Skeletal muscle satellite cell (primary cell): ENCODE results near the gene AR.

Experiments
- H3K27me3 ChIP-seq: 2 replicates; pipeline ENCODE4 v1.7.0; 2013; ENCODE audit warnings: low read length; ENCODE audit not compliant: control insufficient read depth, insufficient read depth
- H3K36me3 ChIP-seq: 2 replicates; pipeline ENCODE4 v1.7.0; 2013; ENCODE audit warnings: mild to moderate bottlenecking, control low read depth, low read length; ENCODE audit not compliant: insufficient read depth
- H3K4me1 ChIP-seq: 2 replicates; pipeline ENCODE4 v1.7.0; 2013; ENCODE audit warnings: low read length; ENCODE audit not compliant: control insufficient read depth, insufficient read depth
- H3K4me2 ChIP-seq: 2 replicates; pipeline ENCODE4 v1.7.0; 2013; ENCODE audit warnings: mild to moderate bottlenecking, low read length
- H3K4me3 ChIP-seq: 2 replicates; pipeline ENCODE4 v1.7.0; 2013; ENCODE audit warnings: low read length
- H3K9ac ChIP-seq: 2 replicates; pipeline ENCODE4 v1.7.0; 2013; ENCODE audit warnings: mild to moderate bottlenecking, low read depth, low read length, moderate library complexity
- H3K9me3 ChIP-seq: replicated peaks from 2 replicates; pipeline ENCODE4 v1.7.0; 2013; ENCODE audit warnings: mild to moderate bottlenecking, control low read depth, low read length

The AR gene

GRCh38 chrX:67544281-67545035, 637 bp downstream of the AR start:
- no peaks in the 10 kb centered on the region for H3K36me3 ChIP-seq
- peak overlapping the region; percentile 74 for H3K9ac ChIP-seq
- no peaks in the 10 kb centered on the region for H3K27me3 ChIP-seq
- H3K4me2 ChIP-seq, result peak overlapping the region; percentile 82
- no peaks in the 10 kb centered on the region for H3K9me3 ChIP-seq
- peak overlapping the region; percentile 78 for H3K4me3 ChIP-seq
- peaks cover 4% of the 10 kb centered on the region for H3K4me1 ChIP-seq

GRCh38 chrX:67545036-67545821, 1.4 kb downstream of the AR start:
- no peaks in the 10 kb centered on the region for H3K36me3 ChIP-seq
- peak overlapping the region; percentile 65 for H3K9ac ChIP-seq
- peak overlapping the region; percentile 78 for H3K4me3 ChIP-seq
- no peaks in the 10 kb centered on the region for H3K27me3 ChIP-seq
- H3K4me1 ChIP-seq, result peaks cover 11% of the 10 kb centered on the region
- peak overlapping the region; percentile 82 for H3K4me2 ChIP-seq
- H3K9me3 ChIP-seq, result no peaks in the 10 kb centered on the region

- Histone ChIP-seq H3K4me3 (peak overlapping the region; percentile 78), H3K9ac (peak overlapping the region; percentile 65), H3K27me3 (no peaks in the 10 kb centered on the region), H3K9me3 (no peaks in the 10 kb centered on the region), H3K4me2 (peak overlapping the region; percentile 82), H3K36me3 (no peaks in the 10 kb centered on the region), H3K4me1 (peaks cover 12% of the 10 kb centered on the region)
Measured at GRCh38 chrX:67545893-67546495, 2.2 kb downstream of the AR start.

GRCh38 chrX:67546496-67547423, 2.9 kb downstream of the AR start:
- H3K27me3 ChIP-seq, result no peaks in the 10 kb centered on the region
- H3K4me2 ChIP-seq, result peak overlapping the region; percentile 86
- H3K4me1 ChIP-seq, result peaks cover 18% of the 10 kb centered on the region
- H3K9ac ChIP-seq, result peak overlapping the region; percentile 83
- H3K36me3 ChIP-seq, result no peaks in the 10 kb centered on the region
- H3K9me3 ChIP-seq, result no peaks in the 10 kb centered on the region
- H3K4me3 ChIP-seq, result peak overlapping the region; percentile 78

- Histone ChIP-seq H3K4me1 (peaks cover 6% of the 10 kb centered on the region), H3K9ac (no peak overlapping the region), H3K27me3 (no peaks in the 10 kb centered on the region), H3K36me3 (no peaks in the 10 kb centered on the region), H3K9me3 (no peaks in the 10 kb centered on the region), H3K4me3 (no peak overlapping the region), H3K4me2 (no peak overlapping the region)
Measured at GRCh38 chrX:67555578-67556203, 11.9 kb downstream of the AR start.

GRCh38 chrX:67558267-67558666, 14.4 kb downstream of the AR start:
- Histone ChIP-seq H3K9me3 (no peaks in the 10 kb centered on the region), H3K4me2 (no peak overlapping the region), H3K4me3 (no peak overlapping the region), H3K9ac (no peak overlapping the region), H3K27me3 (no peaks in the 10 kb centered on the region), H3K4me1 (peaks cover 4% of the 10 kb centered on the region), H3K36me3 (no peaks in the 10 kb centered on the region)

- Histone ChIP-seq H3K4me3 (no peak overlapping the region), H3K36me3 (no peaks in the 10 kb centered on the region), H3K4me1 (peaks cover 21% of the 10 kb centered on the region), H3K9ac (peak overlapping the region; percentile 34), H3K4me2 (peak overlapping the region; percentile 20), H3K27me3 (no peaks in the 10 kb centered on the region), H3K9me3 (no peaks in the 10 kb centered on the region)
Measured at GRCh38 chrX:67563469-67564448, 19.9 kb downstream of the AR start.

- no peak overlapping the region for H3K9ac ChIP-seq
- H3K9me3 ChIP-seq, result no peaks in the 10 kb centered on the region
- no peak overlapping the region for H3K4me2 ChIP-seq
- H3K4me3 ChIP-seq, result no peak overlapping the region
- H3K27me3 ChIP-seq, result no peaks in the 10 kb centered on the region
- no peaks in the 10 kb centered on the region for H3K36me3 ChIP-seq
- peaks cover 26% of the 10 kb centered on the region for H3K4me1 ChIP-seq
Measured at GRCh38 chrX:67564475-67564874, 20.7 kb downstream of the AR start.

GRCh38 chrX:67568769-67569168, 24.9 kb downstream of the AR start:
- H3K4me2 ChIP-seq, result no peak overlapping the region
- no peaks in the 10 kb centered on the region for H3K36me3 ChIP-seq
- peaks cover 25% of the 10 kb centered on the region for H3K4me1 ChIP-seq
- no peak overlapping the region for H3K4me3 ChIP-seq
- no peaks in the 10 kb centered on the region for H3K9me3 ChIP-seq
- H3K9ac ChIP-seq, result no peak overlapping the region
- H3K27me3 ChIP-seq, result no peaks in the 10 kb centered on the region

- peaks cover 20% of the 10 kb centered on the region for H3K4me1 ChIP-seq
- H3K9me3 ChIP-seq, result no peaks in the 10 kb centered on the region
- no peak overlapping the region for H3K4me3 ChIP-seq
- no peak overlapping the region for H3K9ac ChIP-seq
- H3K27me3 ChIP-seq, result no peaks in the 10 kb centered on the region
- no peak overlapping the region for H3K4me2 ChIP-seq
- no peaks in the 10 kb centered on the region for H3K36me3 ChIP-seq
Measured at GRCh38 chrX:67570839-67571238, 27.0 kb downstream of the AR start.
